HepG2 (cell line): ENCODE measurements around the gene XKR7. TPM values are rescaled to one million over a fixed set of nuclear protein-coding genes. Genes with fewer than 3 reads are reported as not detected.

Source experiments
- ATAC-seq: fragments of 200-7000 bp; cut with Tn5 transposase; 3 replicates; pipeline ENCODE4 v1.9.1; 2020; ENCODE audit warnings: mild to moderate bottlenecking, moderate library complexity
- BruUV-seq: library from RNA; stranded (reverse); fragments of 400-500 nt; replicated peaks from 2 replicates; lab custom pipeline; 2021; lab: Mats Ljungman, UMichigan
- CTCF ChIA-PET: fragments of 300-600 bp; formaldehyde crosslinking; extraction: SDS; loops from one replicate; lab custom pipeline; 2021; ENCODE audit warnings: low total read pairs, inconsistent platforms, low intra/inter-chr PET ratio; lab: Yijun Ruan, JAX
- POLR2A ChIA-PET: fragments of 350-600 bp; sonication (Branson Sonifier 250); formaldehyde crosslinking; loops from one replicate; lab custom pipeline; 2020; ENCODE audit warnings: antibody characterized with exemption, inconsistent platforms; lab: Yijun Ruan, JAX
- DNase-seq: peaks from one replicate; pipeline ENCODE4 v3.0.0-alpha.2; 2015; ENCODE audit warnings: low spot score
- FAIRE-seq: peaks from 3 replicates; lab custom pipeline; 2011; peaks lifted over from hg19 to GRCh38; lab: Jason Lieb, UNC
- H2AFZ ChIP-seq: one replicate; pipeline ENCODE4 v1.6.1; 2011; ENCODE audit warnings: low read length, inconsistent platforms
- H3K27ac ChIP-seq: fragments of 300-600 bp; 3 replicates; pipeline ENCODE4 v1.8.0; 2011; ENCODE audit warnings: mixed run types, mild to moderate bottlenecking, mixed read lengths, low read length, inconsistent platforms; ENCODE audit not compliant: insufficient read depth; ENCODE audit errors: extremely low read length
- H3K27me3 ChIP-seq, 2 experiments: fragments of 200-600 bp in 1 of 2; 2 replicates in 1 of 2; 3 replicates in 1 of 2; pipeline versions ENCODE4 v1.6.0 to v1.8.0; 2011; ENCODE audit warnings: low read length in 2 of 2, mild to moderate bottlenecking in 2 of 2, moderate library complexity in 2 of 2, inconsistent platforms in 1 of 2; ENCODE audit not compliant: insufficient read depth in 2 of 2, control insufficient read depth in 1 of 2
- H3K36me3 ChIP-seq, 2 experiments: fragments of 200-600 bp in 1 of 2; replicated peaks in 1 of 2; 2 replicates in 1 of 2; 3 replicates in 1 of 2; pipeline versions ENCODE4 v1.5.1 to v1.8.0; 2011; ENCODE audit warnings: low read length in 2 of 2, inconsistent platforms in 1 of 2; ENCODE audit not compliant: insufficient read depth in 2 of 2, control insufficient read depth in 1 of 2
- H3K4me1 ChIP-seq: 2 replicates; pipeline ENCODE4 v1.5.1; 2012; ENCODE audit warnings: low read length, inconsistent platforms; ENCODE audit not compliant: insufficient read depth
- H3K4me2 ChIP-seq: 2 replicates; pipeline ENCODE4 v1.6.0; 2011; ENCODE audit warnings: low read depth, low read length, inconsistent platforms
- H3K4me3 ChIP-seq, 3 experiments: fragments of 200-600 bp in 1 of 3; sonication (generic), shearing (Covaris generic) in 1 of 3; replicated peaks in 1 of 3; 2 replicates each; pipeline ENCODE4 v1.5.1; 2011 to 2016; ENCODE audit warnings: low read length in 3 of 3, inconsistent platforms in 2 of 3, low read depth in 2 of 3, mild to moderate bottlenecking in 2 of 3, control low read depth in 1 of 3, mixed read lengths in 1 of 3; ENCODE audit not compliant: insufficient read depth in 1 of 3
- H3K79me2 ChIP-seq: one replicate; pipeline ENCODE4 v1.6.1; 2011; ENCODE audit warnings: low read length, inconsistent platforms; ENCODE audit not compliant: insufficient read depth
- H3K9ac ChIP-seq: 2 replicates; pipeline ENCODE4 v1.6.0; 2011; ENCODE audit warnings: mild to moderate bottlenecking, low read depth, low read length, inconsistent platforms; ENCODE audit not compliant: insufficient read depth
- H3K9me3 ChIP-seq: 2 replicates; pipeline ENCODE4 v1.5.1; 2012; ENCODE audit warnings: mild to moderate bottlenecking, low read length
- H4K20me1 ChIP-seq: 2 replicates; pipeline ENCODE4 v1.6.0; 2011; ENCODE audit warnings: inconsistent platforms, mild to moderate bottlenecking, low read length, moderate library complexity; ENCODE audit not compliant: insufficient read depth
- ATF7-NPFF ChIP-seq: sonication (generic); formaldehyde crosslinking; IDR thresholded peaks from 2 replicates; pipeline ENCODE4 v1.8.1; 2023; ENCODE audit warnings: mild to moderate bottlenecking, low read depth, missing genetic modification reagents, moderate library complexity
- CBX1 ChIP-seq: IDR thresholded peaks from one replicate; pipeline ENCODE4 v1.6.1; 2016; ENCODE audit warnings: antibody characterized with exemption, low read depth
- FLYWCH1 ChIP-seq: sonication (generic); formaldehyde crosslinking; IDR thresholded peaks from 2 replicates; pipeline ENCODE4 v1.8.1; 2023; ENCODE audit warnings: mild to moderate bottlenecking, missing genetic modification reagents
- HIVEP1 ChIP-seq: sonication (generic); formaldehyde crosslinking; IDR thresholded peaks from 2 replicates; pipeline ENCODE4 v1.4.0; 2020; ENCODE audit warnings: mild to moderate bottlenecking, missing genetic modification reagents
- KMT2A ChIP-seq: sonication (generic); formaldehyde crosslinking; IDR thresholded peaks from 2 replicates; pipeline ENCODE4 v1.4.0; 2020; ENCODE audit warnings: missing genetic modification reagents
- MAFF ChIP-seq: IDR thresholded peaks from 2 replicates; pipeline ENCODE4 v1.6.1; 2011; ENCODE audit warnings: low read depth, low read length, improper control_type of control experiment
- SIN3B ChIP-seq: fragments of 150-350 bp; IDR thresholded peaks from 2 replicates; pipeline ENCODE4 v1.6.1; 2014; ENCODE audit warnings: low read length
- ZFAT ChIP-seq: sonication (generic); formaldehyde crosslinking; conservative IDR thresholded peaks from 2 replicates; pipeline ENCODE4 v1.8.1; 2023; ENCODE audit warnings: missing genetic modification reagents, inconsistent platforms
- ZNF17 ChIP-seq: sonication (generic); formaldehyde crosslinking; IDR thresholded peaks from 2 replicates; pipeline ENCODE4 v1.5.0; 2020; ENCODE audit warnings: mild to moderate bottlenecking, missing genetic modification reagents
- ZNF841 ChIP-seq: sonication (generic); formaldehyde crosslinking; IDR thresholded peaks from 2 replicates; pipeline ENCODE4 v1.8.1; 2023; ENCODE audit warnings: missing genetic modification reagents, borderline replicate concordance
- WGBS: methylation state at CpG from one replicate; pipeline ENCODE4 v1.1.6; 2017; ENCODE audit warnings: low lambda C conversion rate; 5-methylcytosine and 5-hydroxymethylcytosine counted together
- in situ Hi-C: cut with HindIII; loops from 2 replicates; pipeline ENCODE4 v1.10.0; 2017; ENCODE audit warnings: low pct_unique_long_range_greater_than_20kb; ENCODE audit not compliant: extremely low pct_ligation_motif_present
- intact Hi-C: fragments of 100-400 bp; cut with micrococcal nuclease; formaldehyde crosslinking; loops from one replicate; pipeline ENCODE4 v1.10.0; 2022; ENCODE audit not compliant: unreplicated experiment
- polyA plus RNA-seq, 8 experiments: library from polyadenylated mRNA; depleted of rRNA in 3 of 8; stranded (reverse) in 7 of 8; unstranded in 1 of 8; fragments of >200 nt; fragmentation: Illumina TruSeq in 4 of 8; extraction: Trizol in 4 of 8; gene quantifications; 2 replicates each; pipeline versions ENCODE4 v1.2.1 to v1.2.3, GENCODE V29; 2011 to 2016; ENCODE audit warnings: low read depth in 4 of 8, missing spikeins in 1 of 8, mixed read lengths in 1 of 8; ENCODE audit not compliant: insufficient read depth in 1 of 8
- total RNA-seq, 5 experiments: library from RNA; depleted of rRNA; stranded (reverse); fragments of >200 nt; fragmentation: Illumina TruSeq; extraction: Trizol; gene quantifications; 2 replicates each; pipeline ENCODE4 v1.2.3, GENCODE V29; 2016; ENCODE audit warnings: low read depth in 1 of 5
- TF ChIP-seq, protein P1 (sequence below): sonication (generic); formaldehyde crosslinking; IDR thresholded peaks from 2 replicates; pipeline ENCODE4 v1.9.0; 2022; ENCODE audit warnings: missing genetic modification reagents, mild to moderate bottlenecking, borderline replicate concordance
- TF ChIP-seq, protein P2 (sequence below): sonication (generic); formaldehyde crosslinking; IDR thresholded peaks from 2 replicates; pipeline ENCODE4 v1.8.0; 2022; ENCODE audit warnings: mild to moderate bottlenecking, missing genetic modification reagents; ENCODE audit not compliant: insufficient replicate concordance

The XKR7 gene
- total and polyA plus RNA-seq, 2 of the 13 experiments (the other 11 are each of a cell fraction or from before 2014, with no cell fraction given), result not detected

DNA sequence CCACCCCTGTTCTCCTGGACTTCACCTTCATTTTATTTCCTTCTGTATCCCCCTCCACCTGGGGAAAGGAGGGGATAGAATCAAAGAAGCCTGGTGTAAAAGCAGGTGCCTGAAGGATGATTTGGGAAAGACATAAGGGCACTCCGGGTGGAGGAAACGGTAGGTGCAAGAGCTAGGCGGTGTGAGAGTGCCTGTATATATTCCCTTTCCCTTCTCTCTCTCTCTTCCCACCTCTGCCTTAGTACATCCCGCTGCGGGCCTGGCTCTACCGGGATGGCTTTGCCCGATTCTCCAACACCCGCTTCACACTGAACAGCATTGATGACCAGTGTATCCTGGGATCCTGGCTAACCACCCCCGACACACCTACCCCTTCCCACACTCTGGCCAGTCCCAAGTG is 42.3 kb upstream of the XKR7 start (continued):
- TF ChIP-seq, protein P1, sequence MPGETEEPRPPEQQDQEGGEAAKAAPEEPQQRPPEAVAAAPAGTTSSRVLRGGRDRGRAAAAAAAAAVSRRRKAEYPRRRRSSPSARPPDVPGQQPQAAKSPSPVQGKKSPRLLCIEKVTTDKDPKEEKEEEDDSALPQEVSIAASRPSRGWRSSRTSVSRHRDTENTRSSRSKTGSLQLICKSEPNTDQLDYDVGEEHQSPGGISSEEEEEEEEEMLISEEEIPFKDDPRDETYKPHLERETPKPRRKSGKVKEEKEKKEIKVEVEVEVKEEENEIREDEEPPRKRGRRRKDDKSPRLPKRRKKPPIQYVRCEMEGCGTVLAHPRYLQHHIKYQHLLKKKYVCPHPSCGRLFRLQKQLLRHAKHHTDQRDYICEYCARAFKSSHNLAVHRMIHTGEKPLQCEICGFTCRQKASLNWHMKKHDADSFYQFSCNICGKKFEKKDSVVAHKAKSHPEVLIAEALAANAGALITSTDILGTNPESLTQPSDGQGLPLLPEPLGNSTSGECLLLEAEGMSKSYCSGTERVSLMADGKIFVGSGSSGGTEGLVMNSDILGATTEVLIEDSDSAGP (CRISPR knock-in tag), result no peak
- no peak for TF ChIP-seq MAFF

DNA sequence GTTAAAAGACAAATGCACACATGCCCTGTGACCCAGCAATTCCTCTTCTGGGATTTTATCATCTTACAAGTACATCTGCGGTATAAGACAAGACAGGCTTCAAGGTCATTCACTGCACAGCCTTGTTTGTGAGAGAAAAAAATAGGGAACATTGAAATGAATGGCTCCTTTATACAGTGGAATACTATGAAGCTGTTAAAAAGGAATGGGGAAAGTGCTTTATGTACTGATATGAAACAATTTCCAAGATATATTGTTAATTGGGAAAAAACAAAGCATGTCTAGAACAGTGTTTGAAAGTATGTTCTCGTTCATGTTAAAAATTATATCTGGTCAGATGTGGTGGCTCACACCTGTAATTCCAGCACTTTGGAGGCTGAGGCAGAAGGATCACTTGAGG is 41.5 kb upstream of the XKR7 start:
- no peak for TF ChIP-seq ZNF17 (CRISPR knock-in tag)
- no peak for TF ChIP-seq ATF7-NPFF (CRISPR knock-in tag)
- TF ChIP-seq, protein P2, sequence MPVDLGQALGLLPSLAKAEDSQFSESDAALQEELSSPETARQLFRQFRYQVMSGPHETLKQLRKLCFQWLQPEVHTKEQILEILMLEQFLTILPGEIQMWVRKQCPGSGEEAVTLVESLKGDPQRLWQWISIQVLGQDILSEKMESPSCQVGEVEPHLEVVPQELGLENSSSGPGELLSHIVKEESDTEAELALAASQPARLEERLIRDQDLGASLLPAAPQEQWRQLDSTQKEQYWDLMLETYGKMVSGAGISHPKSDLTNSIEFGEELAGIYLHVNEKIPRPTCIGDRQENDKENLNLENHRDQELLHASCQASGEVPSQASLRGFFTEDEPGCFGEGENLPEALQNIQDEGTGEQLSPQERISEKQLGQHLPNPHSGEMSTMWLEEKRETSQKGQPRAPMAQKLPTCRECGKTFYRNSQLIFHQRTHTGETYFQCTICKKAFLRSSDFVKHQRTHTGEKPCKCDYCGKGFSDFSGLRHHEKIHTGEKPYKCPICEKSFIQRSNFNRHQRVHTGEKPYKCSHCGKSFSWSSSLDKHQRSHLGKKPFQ, result no peak
- no peak for TF ChIP-seq FLYWCH1 (CRISPR knock-in tag)
- no peak for TF ChIP-seq ZNF841 (CRISPR knock-in tag)
- no peak for TF ChIP-seq ZFAT (CRISPR knock-in tag)
- no peak for TF ChIP-seq CBX1
- TF ChIP-seq SIN3B, result no peak
- TF ChIP-seq HIVEP1 (CRISPR knock-in tag), result no peak
- TF ChIP-seq KMT2A (CRISPR knock-in tag), result no peak
- TF ChIP-seq, all 625 proteins: peak for 0
- H3K4me1 ChIP-seq, result no peaks in the 10 kb centered on the region
- H3K79me2 ChIP-seq, result no peaks in the 10 kb centered on the region
- no peaks in the 10 kb centered on the region for H3K36me3 ChIP-seq
- H2AFZ ChIP-seq, result no peak overlapping the region
- peaks cover 2 to 34% of the 10 kb centered on the region in 2 experiments; a peak in 3 of 5 replicates for H3K27me3 ChIP-seq
- in situ Hi-C loops, result no loop called here
- no TSS peak for BruUV-seq
- 12% methylated on average over 2 of the region's 2 CpGs for WGBS
- no peak overlapping the region for H3K27ac ChIP-seq
- H4K20me1 ChIP-seq, result no peaks in the 10 kb centered on the region
- CTCF ChIA-PET, result no interaction called here
- H3K9me3 ChIP-seq, result no peaks in the 10 kb centered on the region
- no peak overlapping the region for H3K4me2 ChIP-seq
- DNase-seq (no peak), ATAC-seq (no peak), FAIRE-seq (peak; percentile 4)
- no peak overlapping the region for H3K9ac ChIP-seq
- intact Hi-C loops, result no loop called here
- no peak overlapping the region for H3K4me3 ChIP-seq
- POLR2A ChIA-PET, result interaction anchor here (1.5 kb wide), 1 partner anchor 25 kb away, joined by 4 read pairs; the partner anchor contains the start of gene PDRG1
